ENCODE results near the gene LRR1.
"Not testable (repeated sequence)": the region's sequence is repeated elsewhere in the genome, so short reads cannot be mapped to it uniquely, and the experiment has no call there.

LRR1 gene

DNA sequence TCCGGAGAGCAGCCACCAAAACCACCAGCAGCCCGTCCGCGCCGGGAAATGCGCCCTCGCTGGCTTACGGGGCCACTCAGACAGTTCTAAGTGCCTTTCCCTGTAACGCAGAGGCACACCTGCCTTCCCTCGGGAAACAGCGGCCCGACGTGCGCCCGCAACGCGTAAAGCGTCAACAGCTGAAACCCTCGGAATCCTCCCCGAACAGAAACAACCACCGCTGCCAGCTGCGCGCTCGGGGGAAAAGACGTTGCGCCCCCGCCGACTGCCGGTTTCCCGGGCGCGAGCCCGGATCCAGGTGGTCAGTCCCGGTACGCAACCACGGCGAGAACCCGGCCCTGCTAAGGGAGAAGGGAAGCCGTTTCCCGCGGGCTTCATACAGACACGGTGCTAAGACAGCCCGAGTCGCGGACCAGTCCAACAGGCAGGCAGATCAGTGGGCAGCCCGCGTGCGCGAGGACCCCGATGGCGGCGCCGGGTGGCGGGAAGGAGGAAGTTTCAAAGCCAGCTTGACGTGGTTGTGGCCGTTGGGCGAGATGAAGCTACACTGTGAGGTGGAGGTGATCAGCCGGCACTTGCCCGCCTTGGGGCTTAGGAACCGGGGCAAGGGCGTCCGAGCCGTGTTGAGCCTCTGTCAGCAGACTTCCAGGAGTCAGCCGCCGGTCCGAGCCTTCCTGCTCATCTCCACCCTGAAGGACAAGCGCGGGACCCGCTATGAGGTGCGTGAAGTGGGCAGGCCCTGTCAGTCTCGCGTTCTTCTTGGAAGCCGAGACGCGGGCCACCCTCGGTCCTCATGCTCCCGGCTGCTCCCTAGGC is at the start of gene LRR1:
TSS of gene LRR1 (plus strand) at position 456 of the 816 bp plus-strand sequence. CDS start at position 537, 81 bp downstream.
- DNase-seq (ENCODE audit: low read depth), result peak; percentile 78

DNA sequence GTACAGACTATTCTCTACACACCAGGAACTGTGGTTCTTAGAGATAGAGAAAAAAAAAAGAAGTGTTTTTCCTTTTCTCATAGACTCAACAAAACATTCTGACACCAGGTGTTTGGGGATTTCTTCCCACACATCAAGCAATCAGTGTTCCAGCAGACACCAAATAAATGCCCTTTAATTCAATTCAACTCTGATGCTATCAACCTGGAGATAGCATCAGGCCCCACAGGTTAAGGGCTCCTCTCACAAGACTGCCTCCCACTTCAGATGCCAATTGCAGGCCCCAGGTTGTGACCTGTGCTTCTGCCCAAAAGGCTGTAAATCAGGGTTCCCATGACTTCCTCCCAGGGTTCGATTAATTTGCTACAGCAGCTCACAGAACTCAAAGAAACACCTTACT is 49.3 kb upstream of the LRR1 start:
- no peak for DNase-seq (ENCODE audit: low read depth)

DNA sequence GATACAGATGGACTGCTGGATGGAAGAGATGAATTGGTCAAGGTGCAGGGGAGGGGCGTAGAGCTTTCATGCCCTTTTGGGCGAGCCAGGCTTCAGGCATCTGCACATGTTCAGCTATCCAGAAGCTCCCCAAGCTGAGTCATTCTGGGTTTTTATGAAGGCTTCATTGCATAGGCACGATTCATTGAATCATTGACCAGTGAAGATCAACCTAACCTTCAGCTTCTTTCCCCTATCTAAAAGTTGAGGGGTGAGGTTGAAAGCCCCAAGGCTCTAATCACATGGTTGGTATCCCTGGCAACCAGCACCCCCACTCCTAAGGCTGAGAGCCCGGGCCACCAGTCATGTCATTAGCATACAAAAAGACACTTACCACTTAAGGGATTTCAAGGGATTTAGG is 48.9 kb upstream of the LRR1 start:
- no peak for DNase-seq (ENCODE audit: low read depth)

- DNase-seq (ENCODE audit: low read depth), result no peak
Observed at GRCh38 chr14:49550286-49551184, 48.2 kb upstream of the LRR1 start.

- DNase-seq (ENCODE audit: low read depth), result no peak
Observed at GRCh38 chr14:49551569-49551968, 47.2 kb upstream of the LRR1 start.

GRCh38 chr14:49553106-49553505 is 45.6 kb upstream of the LRR1 start:
- no peak for DNase-seq (ENCODE audit: low read depth)

GRCh38 chr14:49553892-49554291 is 44.8 kb upstream of the LRR1 start:
- DNase-seq (ENCODE audit: low read depth), result no peak

DNA sequence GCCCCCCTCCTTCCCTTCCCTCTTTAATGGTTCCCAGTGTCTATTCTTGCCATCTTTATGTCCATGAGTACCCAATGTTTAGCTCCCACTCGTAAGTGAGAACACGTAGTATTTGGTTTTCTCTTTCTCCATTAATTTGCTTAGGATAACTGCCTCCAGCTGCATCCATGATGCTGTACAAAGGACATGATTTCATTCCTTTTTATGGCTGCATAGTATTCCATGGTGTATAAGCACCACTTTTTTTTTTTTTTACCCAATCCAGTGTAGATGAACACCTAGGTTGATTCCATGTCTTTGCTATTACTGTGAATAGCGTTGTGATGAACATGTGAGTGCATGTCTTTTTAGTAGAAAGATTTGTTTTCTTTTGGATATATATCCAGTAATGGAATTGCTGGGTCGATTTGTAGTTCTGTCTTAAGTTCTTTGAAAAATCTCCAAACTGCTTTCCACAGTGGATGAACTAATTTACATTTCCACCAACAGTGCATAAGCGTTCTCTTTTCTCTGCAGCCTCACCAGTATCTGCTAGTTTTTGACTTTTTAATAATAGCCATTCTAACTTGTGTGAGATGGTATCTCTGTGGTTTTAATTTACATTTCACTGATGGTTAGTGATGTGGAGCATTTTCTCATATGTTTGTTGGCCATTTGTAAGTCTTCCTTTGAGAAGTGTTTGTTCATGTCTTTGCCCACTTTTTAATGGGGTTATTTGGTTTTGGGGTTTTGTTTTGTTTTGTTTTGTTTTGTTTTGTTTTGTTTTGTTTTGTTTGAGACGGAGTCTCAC is 38.6 kb upstream of the LRR1 start:
- no peak for DNase-seq (ENCODE audit: low read depth)

- no peak for DNase-seq (ENCODE audit: low read depth)
Observed at GRCh38 chr14:49566714-49567113, 32.0 kb upstream of the LRR1 start.

GRCh38 chr14:49569281-49569680 is 29.5 kb upstream of the LRR1 start:
- DNase-seq (ENCODE audit: low read depth), result no peak

- no peak for DNase-seq (ENCODE audit: low read depth)
Observed at GRCh38 chr14:49574038-49574437, 24.7 kb upstream of the LRR1 start.

- DNase-seq (ENCODE audit: low read depth), result no peak
Observed at GRCh38 chr14:49578141-49578540, 20.6 kb upstream of the LRR1 start.

DNA sequence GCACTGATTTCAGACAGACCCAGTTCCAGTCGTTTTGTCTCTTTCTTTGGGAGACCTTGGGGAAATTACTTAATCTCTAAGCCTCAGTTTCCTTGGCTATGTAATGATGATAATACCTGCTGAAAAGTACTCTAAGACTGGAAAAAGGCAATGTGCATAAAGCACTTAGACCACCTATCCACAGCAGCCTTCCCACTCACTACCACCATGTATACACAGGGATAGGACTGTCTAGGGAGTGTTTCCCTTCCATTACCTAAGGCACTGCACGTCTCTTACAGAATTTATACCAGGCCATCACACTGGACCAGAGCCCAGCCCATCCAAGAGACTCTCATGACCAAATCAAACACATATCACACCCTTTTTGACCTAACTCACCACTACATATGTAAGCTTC is 18.9 kb upstream of the LRR1 start:
- no peak for DNase-seq (ENCODE audit: low read depth)

DNA sequence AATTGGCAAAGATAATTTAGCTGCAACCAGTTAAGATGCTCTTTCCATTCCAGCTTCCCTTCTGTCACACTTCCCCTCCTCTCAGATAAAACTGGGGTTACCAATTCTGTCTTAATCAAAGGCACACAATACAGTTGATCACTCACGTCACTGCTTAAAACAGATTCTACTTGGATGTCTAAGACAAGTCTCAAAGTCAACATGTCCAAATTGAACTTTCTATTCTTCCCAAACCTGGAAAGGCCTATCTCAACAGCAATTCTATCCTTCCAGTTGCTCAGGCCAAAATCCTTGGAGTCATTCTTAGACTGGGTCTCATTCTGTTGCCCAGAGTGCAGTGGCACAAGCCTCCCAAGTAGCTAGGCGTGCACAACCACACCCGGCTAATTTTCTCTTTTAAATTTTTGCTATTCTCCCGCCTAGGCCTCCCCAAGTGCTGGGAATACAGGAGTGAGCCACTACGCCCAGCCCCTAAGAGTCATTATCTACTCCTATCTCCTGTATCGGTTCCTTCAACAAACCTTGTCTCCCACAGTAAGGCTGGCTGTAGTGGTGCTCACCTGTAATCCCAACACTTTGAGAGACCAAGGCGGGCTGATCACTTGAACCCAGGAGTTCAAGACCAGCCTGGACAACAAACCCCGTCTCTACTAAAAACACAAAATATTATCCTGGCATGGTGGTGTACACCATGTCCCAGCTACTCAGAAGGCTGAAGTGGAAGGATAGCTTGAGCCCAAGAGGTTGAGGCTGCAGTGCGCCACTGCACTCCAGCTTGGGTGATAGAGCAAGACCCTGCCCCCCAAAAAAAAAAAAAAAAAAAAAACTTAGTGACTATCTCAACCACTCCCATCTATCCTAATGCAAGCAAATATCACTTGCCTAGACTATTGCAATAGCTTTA is 17.3 kb upstream of the LRR1 start:
- no peak for DNase-seq (ENCODE audit: low read depth)

GRCh38 chr14:49582113-49582977 is 16.4 kb upstream of the LRR1 start:
- DNase-seq (ENCODE audit: low read depth), result no peak

DNA sequence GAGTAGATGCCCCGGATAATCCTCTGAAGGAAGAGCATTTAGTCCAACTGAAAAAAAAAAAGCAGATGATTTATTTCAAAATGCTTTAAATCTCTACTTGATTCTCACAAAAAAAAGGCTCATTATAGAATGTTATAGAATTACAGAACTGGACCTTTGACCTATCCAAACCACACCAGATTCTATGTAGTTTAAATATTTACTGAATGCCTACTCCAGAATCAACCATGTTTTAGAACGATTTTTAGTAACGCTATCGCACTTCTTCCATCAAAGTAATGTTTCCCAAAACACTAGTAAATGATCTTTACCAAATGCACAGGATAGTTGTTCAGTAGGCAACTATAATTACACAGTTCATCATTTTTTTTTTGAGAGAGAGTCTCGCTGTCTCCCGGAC is 15.1 kb upstream of the LRR1 start:
- DNase-seq (ENCODE audit: low read depth), result no peak

DNA sequence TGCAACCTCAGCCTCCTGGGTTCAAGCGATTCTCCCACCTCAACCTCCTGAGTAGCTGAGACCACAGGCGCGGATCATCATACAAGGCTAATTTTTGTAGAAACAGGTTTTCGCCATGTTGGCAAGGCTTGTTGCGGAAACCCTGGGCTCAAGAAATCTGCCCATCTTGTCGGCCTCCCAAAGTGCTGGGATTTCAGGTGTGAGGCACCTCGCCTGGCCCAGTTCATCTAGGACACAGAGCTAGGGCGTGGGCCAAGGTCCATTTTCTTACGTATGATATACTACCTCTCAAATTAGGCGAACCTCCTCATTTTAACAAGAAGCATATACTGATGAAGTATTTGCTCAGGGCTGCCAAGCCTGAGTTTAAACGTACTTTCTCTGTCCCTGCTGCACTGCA is 14.7 kb upstream of the LRR1 start:
- no peak for DNase-seq (ENCODE audit: low read depth)

- DNase-seq (ENCODE audit: low read depth), result not testable (repeated sequence)
Observed at GRCh38 chr14:49584981-49585640, 13.6 kb upstream of the LRR1 start.

GRCh38 chr14:49585803-49586672 is 12.7 kb upstream of the LRR1 start, which contains the start of gene RPS29:
Gene RPS29 (minus strand): TSS chr14:49586380. CDS start chr14:49586346, 34 bp downstream.
- peak; percentile 94 for DNase-seq (ENCODE audit: low read depth)

Measured in stimulated activated CD8-positive, alpha-beta memory T cell treated with anti-CD3 and anti-CD28 coated beads, Interleukin-4, amount 100 ng/mL, for 24 hours (primary cell).